ENCODE data around the gene OR10AD1. TPM values are rescaled to one million over a fixed set of nuclear protein-coding genes. Genes with fewer than 3 reads are reported as not detected.
"Not testable (repeated sequence)": the region's sequence is repeated elsewhere in the genome, so short reads cannot be mapped to it uniquely, and the experiment has no call there.

OR10AD1 gene, protein sequence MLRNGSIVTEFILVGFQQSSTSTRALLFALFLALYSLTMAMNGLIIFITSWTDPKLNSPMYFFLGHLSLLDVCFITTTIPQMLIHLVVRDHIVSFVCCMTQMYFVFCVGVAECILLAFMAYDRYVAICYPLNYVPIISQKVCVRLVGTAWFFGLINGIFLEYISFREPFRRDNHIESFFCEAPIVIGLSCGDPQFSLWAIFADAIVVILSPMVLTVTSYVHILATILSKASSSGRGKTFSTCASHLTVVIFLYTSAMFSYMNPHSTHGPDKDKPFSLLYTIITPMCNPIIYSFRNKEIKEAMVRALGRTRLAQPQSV
- total RNA-seq: not detected in 2 replicates

GRCh38 chr12:48203192-48203591 is at the start of gene OR10AD1:
Gene OR10AD1, minus strand, starts transcription at chr12:48203292. Its CDS starts 0 bp downstream, at chr12:48203292.
- Mint-ChIP-seq H3K27me3 (ENCODE audit: insufficient read depth) (no peaks in the 10 kb centered on the region), H3K9me3 (peaks cover 67% of the 10 kb centered on the region), H3K27ac (no peak within 1 kb of the TSS), H3K4me1 (ENCODE audit: low read depth) (peaks cover 35% of the 10 kb centered on the region), H3K4me3 (no peak within 1 kb of the TSS), H3K36me3 (ENCODE audit: low read depth) (peaks cover 47% of the 10 kb centered on the region)
- intact Hi-C loops (cut with micrococcal nuclease): no loop called here
- DNase-seq (ENCODE audit: low spot score): no peak

DNA sequence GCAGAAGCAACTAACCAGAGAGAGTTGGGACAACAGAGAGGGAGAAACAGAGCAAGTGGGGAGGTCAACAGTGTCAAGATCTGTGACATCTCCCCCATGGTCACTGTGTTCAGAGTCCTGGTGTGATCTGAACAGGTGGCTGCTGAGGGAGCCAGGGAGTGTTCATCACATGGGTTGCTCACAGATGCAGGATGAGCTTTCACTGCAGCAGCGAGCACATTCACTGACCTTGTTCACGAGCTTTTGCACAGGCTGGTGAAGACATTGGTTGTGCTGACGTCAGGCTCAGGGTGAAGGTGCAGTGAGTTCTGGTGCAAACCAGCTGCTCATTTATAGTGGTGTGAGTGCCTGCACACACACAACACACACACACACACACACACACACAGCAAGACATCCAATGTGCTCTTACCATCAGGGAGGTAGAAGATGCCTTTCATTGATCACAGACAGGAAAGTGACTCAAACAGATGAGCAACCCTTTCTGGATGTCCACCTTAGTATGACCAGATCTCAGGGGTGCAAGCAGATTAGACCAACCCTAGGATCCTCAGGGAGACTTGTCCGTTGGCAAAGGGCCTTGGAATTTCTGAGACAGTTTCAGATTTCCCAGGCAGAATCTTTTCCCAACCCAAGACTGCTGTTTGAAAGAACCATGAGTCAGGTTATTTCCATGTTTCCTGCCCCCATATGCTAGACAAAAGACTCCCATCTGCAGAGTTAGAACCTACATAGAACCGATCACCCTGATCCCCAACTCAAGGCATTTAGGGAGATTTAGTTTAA is 44.3 kb upstream of the OR10AD1 start:
- intact Hi-C loops (cut with micrococcal nuclease): no loop called here
- Mint-ChIP-seq H3K9me3 (peaks cover 4% of the 10 kb centered on the region), H3K4me1 (ENCODE audit: low read depth) (no peaks in the 10 kb centered on the region), H3K36me3 (ENCODE audit: low read depth) (no peaks in the 10 kb centered on the region), H3K27ac (no peak overlapping the region), H3K4me3 (no peak overlapping the region), H3K27me3 (ENCODE audit: insufficient read depth) (peaks cover 26% of the 10 kb centered on the region)
- no peak for DNase-seq (ENCODE audit: low spot score)

DNA sequence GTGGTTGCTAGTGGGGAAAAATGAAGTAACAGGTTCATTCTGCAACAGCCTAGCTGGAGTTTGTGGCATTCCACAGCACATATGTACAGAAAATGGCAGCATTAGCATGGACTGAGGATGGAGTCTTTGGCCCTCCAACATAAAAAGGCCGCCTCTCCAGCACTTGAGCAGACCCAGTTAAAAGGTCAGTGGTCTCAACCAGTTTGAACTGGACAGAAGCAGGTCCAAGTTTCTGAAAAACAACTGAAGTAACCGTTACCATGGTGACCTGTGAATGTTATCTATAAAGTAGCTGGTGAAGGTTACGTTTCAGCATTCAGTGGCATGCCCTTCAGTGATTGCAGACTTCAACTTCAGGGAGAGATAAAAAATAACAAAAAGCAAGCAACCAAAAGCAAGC is 34.1 kb upstream of the OR10AD1 start:
- no peak for DNase-seq (ENCODE audit: low spot score)
- Mint-ChIP-seq H3K27me3 (ENCODE audit: insufficient read depth) (peaks cover 8% of the 10 kb centered on the region), H3K4me3 (no peak overlapping the region), H3K27ac (no peak overlapping the region), H3K4me1 (ENCODE audit: low read depth) (no peaks in the 10 kb centered on the region), H3K9me3 (no peaks in the 10 kb centered on the region), H3K36me3 (ENCODE audit: low read depth) (no peaks in the 10 kb centered on the region)
- intact Hi-C loops (cut with micrococcal nuclease): no loop called here

GRCh38 chr12:48235796-48236333 is 32.8 kb upstream of the OR10AD1 start:
- Mint-ChIP-seq H3K27me3 (ENCODE audit: insufficient read depth) (peaks cover 4% of the 10 kb centered on the region), H3K4me1 (ENCODE audit: low read depth) (no peaks in the 10 kb centered on the region), H3K9me3 (no peaks in the 10 kb centered on the region), H3K4me3 (no peak overlapping the region), H3K36me3 (ENCODE audit: low read depth) (no peaks in the 10 kb centered on the region), H3K27ac (no peak overlapping the region)
- no peak for DNase-seq (ENCODE audit: low spot score)
- intact Hi-C loops (cut with micrococcal nuclease): no loop called here

GRCh38 chr12:48231169-48231958 is 28.3 kb upstream of the OR10AD1 start:
- H3K4me3 Mint-ChIP-seq; H3K4me1 Mint-ChIP-seq (ENCODE audit: low read depth); H3K9me3 Mint-ChIP-seq; intact Hi-C loops (cut with micrococcal nuclease); H3K27ac Mint-ChIP-seq; DNase-seq (ENCODE audit: low spot score); H3K36me3 Mint-ChIP-seq (ENCODE audit: low read depth): not testable (repeated sequence)
- peaks cover 10% of the 10 kb centered on the region for H3K27me3 Mint-ChIP-seq (ENCODE audit: insufficient read depth)

- H3K36me3 Mint-ChIP-seq (ENCODE audit: low read depth); H3K4me3 Mint-ChIP-seq; H3K27ac Mint-ChIP-seq; H3K9me3 Mint-ChIP-seq; intact Hi-C loops (cut with micrococcal nuclease); H3K4me1 Mint-ChIP-seq (ENCODE audit: low read depth); DNase-seq (ENCODE audit: low spot score): not testable (repeated sequence)
- H3K27me3 Mint-ChIP-seq (ENCODE audit: insufficient read depth): peaks cover 19% of the 10 kb centered on the region
Observed at GRCh38 chr12:48224533-48224932, 21.4 kb upstream of the OR10AD1 start.

GRCh38 chr12:48221645-48222044 is 18.6 kb upstream of the OR10AD1 start:
- Mint-ChIP-seq H3K27ac (no peak overlapping the region), H3K9me3 (peaks cover 3% of the 10 kb centered on the region), H3K27me3 (ENCODE audit: insufficient read depth) (peaks cover 11% of the 10 kb centered on the region), H3K4me1 (ENCODE audit: low read depth) (no peaks in the 10 kb centered on the region), H3K36me3 (ENCODE audit: low read depth) (no peaks in the 10 kb centered on the region), H3K4me3 (no peak overlapping the region)
- DNase-seq (ENCODE audit: low spot score): no peak
- intact Hi-C loops (cut with micrococcal nuclease): no loop called here

DNA sequence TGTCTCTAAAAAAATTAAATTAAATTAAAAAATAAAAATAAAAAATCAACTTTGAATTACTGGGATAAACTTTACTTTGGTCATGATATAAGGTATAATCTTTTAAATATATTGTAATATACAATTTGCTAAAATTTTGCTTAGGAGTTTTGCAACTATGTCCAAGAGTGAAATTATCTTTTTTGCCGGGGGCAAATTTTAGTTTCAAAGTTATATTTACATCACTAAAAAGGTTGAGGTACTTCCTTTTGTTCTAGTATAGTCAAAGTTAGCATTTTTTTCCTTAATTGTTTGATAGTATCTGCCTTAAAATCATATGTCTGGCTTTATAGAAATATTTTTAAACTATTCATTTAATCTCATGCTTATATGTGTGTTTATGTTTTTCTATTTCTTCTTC is 17.6 kb upstream of the OR10AD1 start:
- Mint-ChIP-seq H3K27ac (no peak overlapping the region), H3K4me1 (ENCODE audit: low read depth) (no peaks in the 10 kb centered on the region), H3K36me3 (ENCODE audit: low read depth) (no peaks in the 10 kb centered on the region), H3K4me3 (no peak overlapping the region), H3K27me3 (ENCODE audit: insufficient read depth) (peaks cover 11% of the 10 kb centered on the region), H3K9me3 (no peaks in the 10 kb centered on the region)
- intact Hi-C loops (cut with micrococcal nuclease): no loop called here
- no peak for DNase-seq (ENCODE audit: low spot score)

DNA sequence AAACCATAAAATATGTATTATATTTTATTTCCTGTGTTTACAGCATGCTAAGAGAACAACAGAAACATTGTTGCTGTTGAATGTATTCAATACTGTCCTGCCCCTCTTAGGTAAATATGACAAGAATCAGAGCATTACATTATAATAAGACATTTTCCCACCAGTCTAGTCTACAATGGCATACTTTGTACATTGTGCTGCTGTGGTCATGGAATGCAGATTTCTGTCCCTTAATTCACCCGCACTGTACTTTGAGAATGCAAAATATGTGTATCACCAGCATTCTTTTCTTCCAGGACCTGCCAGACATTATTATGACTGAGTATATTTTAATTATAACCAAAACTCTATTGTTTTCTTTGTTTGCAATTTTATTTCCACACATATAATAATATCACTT is 16.5 kb upstream of the OR10AD1 start:
- H3K27ac Mint-ChIP-seq: no peak overlapping the region
- no peak overlapping the region for H3K4me3 Mint-ChIP-seq
- H3K36me3 Mint-ChIP-seq (ENCODE audit: low read depth): no peaks in the 10 kb centered on the region
- intact Hi-C loops (cut with micrococcal nuclease): no loop called here
- no peaks in the 10 kb centered on the region for H3K4me1 Mint-ChIP-seq (ENCODE audit: low read depth)
- no peaks in the 10 kb centered on the region for H3K9me3 Mint-ChIP-seq
- DNase-seq (ENCODE audit: low spot score): no peak
- H3K27me3 Mint-ChIP-seq (ENCODE audit: insufficient read depth): peaks cover 11% of the 10 kb centered on the region

DNA sequence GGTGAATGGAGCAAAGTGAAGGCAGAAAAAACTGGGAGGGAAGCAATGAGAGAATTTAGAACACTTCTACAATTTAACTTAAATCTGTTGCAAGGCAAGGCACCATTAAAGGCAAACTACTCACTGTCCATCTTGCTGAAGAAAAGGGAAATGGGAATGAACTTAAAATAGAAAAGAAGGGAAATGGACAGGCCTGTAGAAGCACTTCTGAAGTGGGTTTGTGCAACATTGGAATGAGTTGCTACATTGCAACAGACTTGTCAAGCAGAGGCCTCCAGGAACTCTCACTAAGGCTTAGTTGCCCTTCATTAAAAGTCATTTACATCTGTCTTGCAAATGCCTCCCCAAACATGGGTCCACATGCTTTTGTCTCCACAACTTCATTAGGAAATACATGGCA is 13.7 kb upstream of the OR10AD1 start:
- Mint-ChIP-seq H3K36me3 (ENCODE audit: low read depth) (no peaks in the 10 kb centered on the region), H3K27ac (no peak overlapping the region), H3K9me3 (no peaks in the 10 kb centered on the region)

DNA sequence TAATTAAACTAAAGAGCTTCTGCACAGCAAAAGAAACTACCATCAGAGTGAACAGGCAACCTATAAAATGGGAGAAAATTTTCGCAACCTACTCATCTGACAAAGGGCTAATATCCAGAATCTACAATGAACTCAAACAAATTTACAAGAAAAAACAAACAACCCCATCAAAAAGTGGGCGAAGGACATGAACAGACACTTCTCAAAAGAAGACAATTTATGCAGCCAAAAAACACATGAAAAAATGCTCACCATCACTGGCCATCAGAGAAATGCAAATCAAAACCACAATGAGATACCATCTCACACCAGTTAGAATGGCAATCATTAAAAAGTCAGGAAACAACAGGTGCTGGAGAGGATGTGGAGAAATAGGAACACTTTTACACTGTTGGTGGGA is 6.4 kb upstream of the OR10AD1 start:
- DNase-seq (ENCODE audit: low spot score); H3K27ac Mint-ChIP-seq; H3K4me3 Mint-ChIP-seq; intact Hi-C loops (cut with micrococcal nuclease); H3K4me1 Mint-ChIP-seq (ENCODE audit: low read depth): not testable (repeated sequence)
- Mint-ChIP-seq H3K9me3 (peaks cover 33% of the 10 kb centered on the region), H3K27me3 (ENCODE audit: insufficient read depth) (peaks cover 16% of the 10 kb centered on the region), H3K36me3 (ENCODE audit: low read depth) (peaks cover 16% of the 10 kb centered on the region)

More for the DNA sequence above, 13.7 kb upstream of the OR10AD1 start:
- Mint-ChIP-seq H3K4me1 (ENCODE audit: low read depth) (no peaks in the 10 kb centered on the region), H3K4me3 (no peak overlapping the region), H3K27me3 (ENCODE audit: insufficient read depth) (peaks cover 16% of the 10 kb centered on the region)
- DNase-seq (ENCODE audit: low spot score): no peak
- intact Hi-C loops (cut with micrococcal nuclease): no loop called here

DNA sequence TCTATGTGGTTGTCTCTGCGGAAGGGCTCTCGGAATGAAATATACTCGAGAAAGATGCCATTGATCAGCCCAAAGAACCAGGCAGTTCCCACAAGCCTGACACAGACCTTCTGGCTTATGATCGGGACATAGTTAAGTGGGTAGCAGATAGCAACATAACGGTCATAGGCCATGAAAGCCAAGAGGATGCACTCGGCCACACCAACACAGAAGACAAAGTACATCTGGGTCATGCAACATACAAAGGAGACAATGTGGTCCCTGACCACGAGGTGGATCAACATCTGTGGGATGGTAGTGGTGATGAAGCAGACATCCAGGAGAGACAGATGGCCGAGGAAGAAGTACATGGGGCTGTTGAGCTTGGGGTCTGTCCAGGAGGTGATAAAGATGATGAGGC is 326 bp downstream of the OR10AD1 start:
- Mint-ChIP-seq H3K27ac (no peak overlapping the region), H3K9me3 (peaks cover 62% of the 10 kb centered on the region), H3K4me1 (ENCODE audit: low read depth) (peaks cover 35% of the 10 kb centered on the region), H3K27me3 (ENCODE audit: insufficient read depth) (no peaks in the 10 kb centered on the region), H3K4me3 (no peak overlapping the region), H3K36me3 (ENCODE audit: low read depth) (peaks cover 47% of the 10 kb centered on the region)
- no peak for DNase-seq (ENCODE audit: low spot score)
- intact Hi-C loops (cut with micrococcal nuclease): no loop called here

Measured in activated T-helper 1 cell treated with anti-CD3 and anti-CD28 coated beads, Interleukin-12 subunit alpha, Interleukin-12 subunit beta, Interleukin-2, Interleukin-4 antibody, amounts not matched to agents 30 ng/mL and 10 ng/mL and 1 ng/mL, durations not matched to agents 14 hours and 24 hours and 36 hours (primary cell).